HG02943 (cell line): ENCODE measurements around the gene MINK1.
"Not testable (repeated sequence)": the region's sequence is repeated elsewhere in the genome, so short reads cannot be mapped to it uniquely, and the experiment has no call there.

Experiments used
- ATAC-seq: cut with Tn5 transposase; IDR thresholded peaks from one replicate; pipeline ENCODE4 v1.9.1; 2021; ENCODE audit warnings: mild to moderate bottlenecking, low read depth, moderate library complexity; ENCODE audit not compliant: unreplicated experiment

The MINK1 gene

GRCh38 chr17:4810696-4811290, 22.3 kb upstream of the MINK1 start:
- ATAC-seq, result no peak

- no peak for ATAC-seq
Measured at GRCh38 chr17:4811471-4811870, 21.7 kb upstream of the MINK1 start.

- ATAC-seq, result no peak
Measured at GRCh38 chr17:4812690-4813089, 20.4 kb upstream of the MINK1 start.

GRCh38 chr17:4815043-4815675, 18.0 kb upstream of the MINK1 start:
- no peak for ATAC-seq

GRCh38 chr17:4816826-4817225, 16.3 kb upstream of the MINK1 start:
- ATAC-seq, result no peak

- ATAC-seq, result no peak
Measured at GRCh38 chr17:4818276-4818675, 14.9 kb upstream of the MINK1 start.

- no peak for ATAC-seq
Measured at GRCh38 chr17:4822835-4823234, 10.3 kb upstream of the MINK1 start.

GRCh38 chr17:4823373-4824089, 9.6 kb upstream of the MINK1 start:
- no peak for ATAC-seq

- no peak for ATAC-seq
Measured at GRCh38 chr17:4827399-4827798, 5.7 kb upstream of the MINK1 start.

- not testable (repeated sequence) for ATAC-seq
Measured at GRCh38 chr17:4832829-4833177, 337 bp upstream of the MINK1 start.

GRCh38 chr17:4833941-4834680, 971 bp downstream of the MINK1 start:
- no peak for ATAC-seq

GRCh38 chr17:4834681-4835020, 1.5 kb downstream of the MINK1 start:
- no peak for ATAC-seq

GRCh38 chr17:4836221-4836620, 3.1 kb downstream of the MINK1 start:
- ATAC-seq, result no peak

GRCh38 chr17:4837471-4838308, 4.5 kb downstream of the MINK1 start:
- ATAC-seq, result no peak

GRCh38 chr17:4838309-4838785, 5.2 kb downstream of the MINK1 start:
- ATAC-seq, result no peak

- ATAC-seq, result no peak
Measured at GRCh38 chr17:4839221-4839620, 6.1 kb downstream of the MINK1 start.

- ATAC-seq, result no peak
Measured at GRCh38 chr17:4839965-4840892, 7.1 kb downstream of the MINK1 start.

GRCh38 chr17:4840893-4841242, 7.7 kb downstream of the MINK1 start:
- ATAC-seq, result no peak

- no peak for ATAC-seq
Measured at GRCh38 chr17:4842376-4842775, 9.2 kb downstream of the MINK1 start.
